G401.6 (cell line): ENCODE data around the gene HLA-DPB1.
A peak's percentile ranks its signal among the peaks of the same experiment; 100 is the strongest.
"Not testable (repeated sequence)": the region's sequence is repeated elsewhere in the genome, so short reads cannot be mapped to it uniquely, and the experiment has no call there.

Experiments used
- FAIRE-seq: peaks from 2 replicates; lab custom pipeline; 2012; peaks lifted over from hg19 to GRCh38; lab: Jason Lieb, UNC

The HLA-DPB1 gene

GRCh38 chr6:33075568-33076405 is at the start of gene HLA-DPB1:
Gene HLA-DPB1, plus strand, starts transcription at chr6:33075990. Its CDS starts 52 bp downstream, at chr6:33076042.
- FAIRE-seq = peak; percentile 78

GRCh38 chr6:33028220-33028849 is 47.5 kb upstream of the HLA-DPB1 start:
- FAIRE-seq = no peak

GRCh38 chr6:33029328-33030184 is 46.2 kb upstream of the HLA-DPB1 start:
- FAIRE-seq = no peak

- FAIRE-seq = no peak
Measured at GRCh38 chr6:33030245-33030644, 45.5 kb upstream of the HLA-DPB1 start.

GRCh38 chr6:33034554-33034953 is 41.2 kb upstream of the HLA-DPB1 start:
- FAIRE-seq = no peak

- no peak for FAIRE-seq
Measured at GRCh38 chr6:33036535-33036934, 39.3 kb upstream of the HLA-DPB1 start.

- no peak for FAIRE-seq
Measured at GRCh38 chr6:33040157-33040556, 35.6 kb upstream of the HLA-DPB1 start.

- FAIRE-seq = no peak
Measured at GRCh38 chr6:33049323-33050013, 26.3 kb upstream of the HLA-DPB1 start.

GRCh38 chr6:33050014-33050810 is 25.6 kb upstream of the HLA-DPB1 start:
- FAIRE-seq = no peak

GRCh38 chr6:33052627-33053026 is 23.2 kb upstream of the HLA-DPB1 start:
- FAIRE-seq = no peak

- FAIRE-seq = no peak
Measured at GRCh38 chr6:33053230-33053629, 22.6 kb upstream of the HLA-DPB1 start.

GRCh38 chr6:33057222-33058150 is 18.3 kb upstream of the HLA-DPB1 start:
- FAIRE-seq = no peak

- FAIRE-seq = no peak
Measured at GRCh38 chr6:33061987-33062386, 13.8 kb upstream of the HLA-DPB1 start.

- not testable (repeated sequence) for FAIRE-seq
Measured at GRCh38 chr6:33063435-33063834, 12.4 kb upstream of the HLA-DPB1 start.

GRCh38 chr6:33064723-33065122 is 11.1 kb upstream of the HLA-DPB1 start:
- no peak for FAIRE-seq

GRCh38 chr6:33065312-33065711 is 10.5 kb upstream of the HLA-DPB1 start:
- FAIRE-seq = no peak

GRCh38 chr6:33066917-33067521 is 8.8 kb upstream of the HLA-DPB1 start:
- no peak for FAIRE-seq

GRCh38 chr6:33069021-33069738 is 6.6 kb upstream of the HLA-DPB1 start:
- FAIRE-seq = no peak

- FAIRE-seq = no peak
Measured at GRCh38 chr6:33070909-33071308, 4.9 kb upstream of the HLA-DPB1 start.
